ENCODE measurements around the gene PHF1.
A peak's percentile ranks its signal among the peaks of the same experiment; 100 is the strongest.

The PHF1 gene

GRCh38 chr6:33427585-33428223 lies 16.9 kb downstream of the PHF1 start:
- no peak for DNase-seq (ENCODE audit: low read depth)
- peak overlapping the region; percentile 60 for H3K4me3 ChIP-seq (ENCODE audit: low read depth, low read length)
- no peak for TF ChIP-seq CTCF (IDR thresholded peaks at IDR 0.05; ENCODE audit: control insufficient read depth, extremely low read depth, insufficient read depth)

GRCh38 chr6:33428224-33428965 lies 17.6 kb downstream of the PHF1 start:
- no peak for DNase-seq (ENCODE audit: low read depth)
- TF ChIP-seq CTCF (IDR thresholded peaks at IDR 0.05; ENCODE audit: control insufficient read depth, extremely low read depth, insufficient read depth) = peak; percentile 31
- peak overlapping the region; percentile 60 for H3K4me3 ChIP-seq (ENCODE audit: low read depth, low read length)

- peak overlapping the region; percentile 60; the same call in 1 of the 2 replicates for H3K4me3 ChIP-seq (ENCODE audit: low read depth, low read length)
- TF ChIP-seq CTCF (IDR thresholded peaks at IDR 0.05; ENCODE audit: control insufficient read depth, extremely low read depth, insufficient read depth) = no peak
- no peak for DNase-seq (ENCODE audit: low read depth)
Observed at GRCh38 chr6:33428966-33429749, 18.3 kb downstream of the PHF1 start.

- no peak overlapping the region for H3K4me3 ChIP-seq (ENCODE audit: low read depth, low read length)
- no peak for TF ChIP-seq CTCF (IDR thresholded peaks at IDR 0.05; ENCODE audit: control insufficient read depth, extremely low read depth, insufficient read depth)
Observed at GRCh38 chr6:33429750-33430052, 18.9 kb downstream of the PHF1 start.

GRCh38 chr6:33430334-33430733 lies 19.5 kb downstream of the PHF1 start:
- DNase-seq (ENCODE audit: low read depth) = no peak
- no peak for TF ChIP-seq CTCF (IDR thresholded peaks at IDR 0.05; ENCODE audit: control insufficient read depth, extremely low read depth, insufficient read depth)
- H3K4me3 ChIP-seq (ENCODE audit: low read depth, low read length) = no peak overlapping the region

More at GRCh38 chr6:33429750-33430052, 18.9 kb downstream of the PHF1 start:
- DNase-seq (ENCODE audit: low read depth) = no peak

GRCh38 chr6:33430991-33431879 lies 20.4 kb downstream of the PHF1 start:
- DNase-seq (ENCODE audit: low read depth) = no peak
- TF ChIP-seq CTCF (IDR thresholded peaks at IDR 0.05; ENCODE audit: control insufficient read depth, extremely low read depth, insufficient read depth) = no peak
- H3K4me3 ChIP-seq (ENCODE audit: low read depth, low read length) = no peak overlapping the region

All from LNCaP clone FGC (cell line).